ENCODE measurements around the gene ILF3.

Gene ILF3

DNA sequence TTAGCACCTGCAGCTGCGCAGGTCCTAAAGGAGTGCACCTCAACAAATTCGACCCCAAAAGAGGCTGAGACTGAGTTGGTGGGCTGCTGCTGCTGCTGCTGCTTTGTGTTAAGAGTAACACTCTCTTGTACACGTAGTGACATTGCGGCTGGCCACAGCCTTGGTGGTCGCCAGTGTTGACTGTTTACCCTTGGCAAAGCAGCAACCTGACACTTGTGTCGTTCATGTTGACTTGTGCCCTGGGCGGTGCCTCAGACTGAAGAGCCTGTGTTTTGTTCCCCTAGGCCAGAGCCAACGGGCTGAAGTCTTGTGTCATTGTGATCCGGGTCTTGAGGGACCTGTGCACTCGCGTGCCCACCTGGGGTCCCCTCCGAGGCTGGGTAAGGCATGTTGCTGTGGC, 24.7 kb downstream of the ILF3 start:
- no peak overlapping the region for H3K4me3 ChIP-seq (ENCODE audit: low read length)
- no peak overlapping the region for H2AK5ac ChIP-seq (ENCODE audit: low read length)
- H3K4me2 ChIP-seq (ENCODE audit: low read length) = no peak overlapping the region
- no peak overlapping the region for H3K56ac ChIP-seq (ENCODE audit: low read length)
- H4K5ac ChIP-seq (ENCODE audit: low read length) = no peak overlapping the region
- no peak overlapping the region for H2BK5ac ChIP-seq (ENCODE audit: low read length)
- H3K18ac ChIP-seq (ENCODE audit: low read length) = no peak overlapping the region
- no peak overlapping the region for H3K9ac ChIP-seq (ENCODE audit: low read length)
- no CpG with 5 or more reads among the region's 12 CpGs for WGBS (ENCODE audit: extremely low coverage, insufficient coverage, low lambda C conversion rate)
- H2BK120ac ChIP-seq (ENCODE audit: low read depth, low read length) = no peak overlapping the region
- peaks cover 71% of the 10 kb centered on the region for H3K79me2 ChIP-seq (ENCODE audit: control insufficient read depth, insufficient read depth, low read length)
- no peaks in the 10 kb centered on the region for H3K27me3 ChIP-seq (ENCODE audit: insufficient read depth, low read length, poor library complexity)
- no peak for DNase-seq
- H2BK15ac ChIP-seq (replicated peaks; ENCODE audit: low read depth) = no peak overlapping the region
- H4K8ac ChIP-seq (ENCODE audit: low read depth, low read length) = no peak overlapping the region
- no peak overlapping the region for H3K4ac ChIP-seq (ENCODE audit: low read depth, low read length)
- H3K23ac ChIP-seq (ENCODE audit: low read length) = no peak overlapping the region
- H3K27ac ChIP-seq (ENCODE audit: low read depth, low read length) = no peak overlapping the region
- peaks cover 64% of the 10 kb centered on the region for H3K36me3 ChIP-seq (ENCODE audit: control insufficient read depth, insufficient read depth, low read length)
- peaks cover 31% of the 10 kb centered on the region for H3K79me1 ChIP-seq (ENCODE audit: low read length)
- H3K4me1 ChIP-seq (ENCODE audit: control insufficient read depth, low read depth, low read length) = no peaks in the 10 kb centered on the region

DNA sequence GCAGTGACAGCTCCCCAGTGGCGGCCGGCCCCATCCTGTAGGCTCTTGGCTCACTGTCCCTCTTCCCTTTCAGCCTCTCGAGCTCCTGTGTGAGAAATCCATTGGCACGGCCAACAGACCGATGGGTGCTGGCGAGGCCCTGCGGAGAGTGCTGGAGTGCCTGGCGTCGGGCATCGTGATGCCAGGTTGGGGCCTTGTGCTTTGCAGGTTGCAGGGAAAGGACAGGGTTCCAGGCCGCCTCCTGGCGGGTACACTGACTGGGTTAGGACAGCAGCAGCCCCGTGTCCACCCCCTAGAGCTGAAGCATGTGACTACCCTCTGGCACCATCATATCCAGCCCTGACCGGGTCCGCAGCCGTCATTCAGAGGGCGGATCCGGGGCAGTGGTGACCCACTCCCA, 25.6 kb downstream of the ILF3 start:
- no peak overlapping the region for H4K5ac ChIP-seq (ENCODE audit: low read length)
- no peak overlapping the region for H3K23ac ChIP-seq (ENCODE audit: low read length)
- H3K4ac ChIP-seq (ENCODE audit: low read depth, low read length) = no peak overlapping the region
- no peak overlapping the region for H3K4me2 ChIP-seq (ENCODE audit: low read length)
- H3K56ac ChIP-seq (ENCODE audit: low read length) = no peak overlapping the region
- no peak overlapping the region for H3K27ac ChIP-seq (ENCODE audit: low read depth, low read length)
- no CpG with 5 or more reads among the region's 18 CpGs for WGBS (ENCODE audit: extremely low coverage, insufficient coverage, low lambda C conversion rate)
- H2BK15ac ChIP-seq (replicated peaks; ENCODE audit: low read depth) = no peak overlapping the region
- no peak overlapping the region for H3K4me3 ChIP-seq (ENCODE audit: low read length)
- no peak overlapping the region for H3K9ac ChIP-seq (ENCODE audit: low read length)
- no peak for DNase-seq
- H3K79me2 ChIP-seq (ENCODE audit: control insufficient read depth, insufficient read depth, low read length) = peaks cover 67% of the 10 kb centered on the region
- H3K36me3 ChIP-seq (ENCODE audit: control insufficient read depth, insufficient read depth, low read length) = peaks cover 65% of the 10 kb centered on the region
- H3K18ac ChIP-seq (ENCODE audit: low read length) = no peak overlapping the region
- H2BK120ac ChIP-seq (ENCODE audit: low read depth, low read length) = no peak overlapping the region
- H4K8ac ChIP-seq (ENCODE audit: low read depth, low read length) = no peak overlapping the region
- H3K4me1 ChIP-seq (ENCODE audit: control insufficient read depth, low read depth, low read length) = no peaks in the 10 kb centered on the region
- no peak overlapping the region for H2BK5ac ChIP-seq (ENCODE audit: low read length)
- H2AK5ac ChIP-seq (ENCODE audit: low read length) = no peak overlapping the region
- peaks cover 31% of the 10 kb centered on the region for H3K79me1 ChIP-seq (ENCODE audit: low read length)
- no peaks in the 10 kb centered on the region for H3K27me3 ChIP-seq (ENCODE audit: insufficient read depth, low read length, poor library complexity)

DNA sequence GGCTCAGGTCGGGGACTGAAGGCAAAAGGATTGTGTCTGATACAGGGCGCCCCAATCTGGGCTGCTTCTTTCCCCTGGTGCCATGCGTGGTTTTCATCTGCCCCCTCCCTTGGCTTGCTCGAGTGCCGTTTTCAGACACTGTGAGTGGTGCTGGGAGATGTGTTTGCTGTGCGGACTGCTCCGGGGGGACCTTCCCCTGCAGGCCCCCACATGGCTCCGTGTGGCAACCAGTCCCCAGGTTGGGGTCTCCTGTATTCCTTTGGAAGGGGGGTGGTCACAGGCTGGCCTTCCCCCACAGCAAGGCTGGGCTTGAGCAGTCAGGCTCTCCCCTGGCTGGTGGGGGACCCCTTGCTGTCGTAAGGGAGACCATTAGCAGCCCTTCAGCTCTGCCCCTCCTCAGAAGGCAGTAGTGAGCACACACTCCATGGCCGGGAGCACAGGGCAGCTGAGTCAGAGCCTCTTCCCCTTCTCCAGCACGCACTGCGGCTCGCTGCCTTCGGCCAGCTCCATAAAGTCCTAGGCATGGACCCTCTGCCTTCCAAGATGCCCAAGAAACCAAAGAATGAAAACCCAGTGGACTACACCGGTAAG, 26.5 kb downstream of the ILF3 start:
- Histone ChIP-seq H2BK5ac (ENCODE audit: low read length) (no peak overlapping the region), H3K18ac (ENCODE audit: low read length) (no peak overlapping the region), H3K4ac (ENCODE audit: low read depth, low read length) (no peak overlapping the region), H2BK120ac (ENCODE audit: low read depth, low read length) (no peak overlapping the region), H3K79me2 (ENCODE audit: control insufficient read depth, insufficient read depth, low read length) (peaks cover 65% of the 10 kb centered on the region), H3K27ac (ENCODE audit: low read depth, low read length) (no peak overlapping the region), H3K4me2 (ENCODE audit: low read length) (no peak overlapping the region), H3K36me3 (ENCODE audit: control insufficient read depth, insufficient read depth, low read length) (peaks cover 66% of the 10 kb centered on the region), H3K23ac (ENCODE audit: low read length) (no peak overlapping the region), H3K79me1 (ENCODE audit: low read length) (peaks cover 30% of the 10 kb centered on the region), H3K4me1 (ENCODE audit: control insufficient read depth, low read depth, low read length) (no peaks in the 10 kb centered on the region), H3K27me3 (ENCODE audit: insufficient read depth, low read length, poor library complexity) (no peaks in the 10 kb centered on the region), H3K4me3 (ENCODE audit: low read length) (no peak overlapping the region), H2AK5ac (ENCODE audit: low read length) (no peak overlapping the region), H3K9ac (ENCODE audit: low read length) (no peak overlapping the region), H3K56ac (ENCODE audit: low read length) (no peak overlapping the region), H2BK15ac (replicated peaks; ENCODE audit: low read depth) (no peak overlapping the region), H4K8ac (ENCODE audit: low read depth, low read length) (no peak overlapping the region), H4K5ac (ENCODE audit: low read length) (no peak overlapping the region)
- no peak for DNase-seq
- WGBS (ENCODE audit: extremely low coverage, insufficient coverage, low lambda C conversion rate) = no CpG with 5 or more reads among the region's 15 CpGs

DNA sequence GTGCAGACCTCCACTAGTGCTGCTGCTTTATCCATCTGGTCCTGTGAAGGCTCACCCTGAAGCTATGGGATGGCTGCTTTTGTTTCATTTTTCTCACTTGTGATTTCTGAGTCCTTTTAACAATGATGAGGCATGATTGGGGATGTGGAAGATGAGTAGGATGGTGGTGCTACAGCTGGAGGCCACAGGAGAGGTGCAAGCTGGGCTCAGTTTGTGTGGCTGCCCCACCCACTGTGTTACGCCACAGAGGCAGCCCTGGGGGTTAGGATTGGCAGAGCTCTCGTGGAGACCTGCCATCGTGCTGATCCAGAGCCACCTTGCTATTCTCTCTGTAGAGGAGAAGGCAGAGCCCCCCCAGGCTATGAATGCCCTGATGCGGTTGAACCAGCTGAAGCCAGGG, 27.5 kb downstream of the ILF3 start:
- no peak overlapping the region for H2BK15ac ChIP-seq (replicated peaks; ENCODE audit: low read depth)
- no peak overlapping the region for H3K4ac ChIP-seq (ENCODE audit: low read depth, low read length)
- no peak overlapping the region for H3K56ac ChIP-seq (ENCODE audit: low read length)
- H3K9ac ChIP-seq (ENCODE audit: low read length) = no peak overlapping the region
- no peak overlapping the region for H4K8ac ChIP-seq (ENCODE audit: low read depth, low read length)
- DNase-seq = no peak
- H3K27me3 ChIP-seq (ENCODE audit: insufficient read depth, low read length, poor library complexity) = no peaks in the 10 kb centered on the region
- peaks cover 36% of the 10 kb centered on the region for H3K79me1 ChIP-seq (ENCODE audit: low read length)
- no peaks in the 10 kb centered on the region for H3K4me1 ChIP-seq (ENCODE audit: control insufficient read depth, low read depth, low read length)
- no peak overlapping the region for H2BK120ac ChIP-seq (ENCODE audit: low read depth, low read length)
- peaks cover 68% of the 10 kb centered on the region for H3K79me2 ChIP-seq (ENCODE audit: control insufficient read depth, insufficient read depth, low read length)
- H3K4me2 ChIP-seq (ENCODE audit: low read length) = no peak overlapping the region
- H2AK5ac ChIP-seq (ENCODE audit: low read length) = no peak overlapping the region
- no peak overlapping the region for H3K4me3 ChIP-seq (ENCODE audit: low read length)
- WGBS (ENCODE audit: extremely low coverage, insufficient coverage, low lambda C conversion rate) = no CpG with 5 or more reads among the region's 4 CpGs
- H3K36me3 ChIP-seq (ENCODE audit: control insufficient read depth, insufficient read depth, low read length) = peaks cover 73% of the 10 kb centered on the region
- no peak overlapping the region for H3K23ac ChIP-seq (ENCODE audit: low read length)
- no peak overlapping the region for H3K18ac ChIP-seq (ENCODE audit: low read length)
- no peak overlapping the region for H4K5ac ChIP-seq (ENCODE audit: low read length)
- no peak overlapping the region for H2BK5ac ChIP-seq (ENCODE audit: low read length)
- H3K27ac ChIP-seq (ENCODE audit: low read depth, low read length) = no peak overlapping the region

DNA sequence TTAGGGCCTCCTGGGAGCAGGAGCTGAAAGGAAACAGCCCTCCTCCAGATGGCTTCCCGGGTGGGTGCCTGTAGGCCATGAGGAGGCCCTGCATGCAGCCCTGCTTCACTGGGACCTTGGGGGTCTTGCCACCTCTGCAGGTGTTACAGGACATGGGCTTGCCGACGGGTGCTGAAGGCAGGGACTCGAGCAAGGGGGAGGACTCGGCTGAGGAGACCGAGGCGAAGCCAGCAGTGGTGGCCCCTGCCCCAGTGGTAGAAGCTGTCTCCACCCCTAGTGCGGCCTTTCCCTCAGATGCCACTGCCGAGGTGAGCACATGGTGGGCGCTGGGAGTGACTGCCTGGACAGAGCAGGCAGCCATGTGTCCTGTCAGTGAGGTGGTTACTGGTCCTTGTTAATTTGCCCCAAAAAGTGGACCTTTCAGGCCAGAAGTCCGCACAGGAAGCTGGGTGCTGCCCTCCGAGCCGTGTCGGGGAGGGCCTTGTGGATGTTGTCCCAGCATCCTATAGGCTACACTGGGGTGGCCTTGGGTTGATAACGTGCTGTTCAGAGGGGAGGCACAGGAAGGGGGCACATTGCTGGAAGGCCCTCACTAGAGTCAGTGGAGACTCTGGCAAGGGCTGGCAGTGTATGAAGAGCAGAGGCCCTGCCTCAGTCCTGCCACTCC, 28.4 kb downstream of the ILF3 start:
- no peak overlapping the region for H2BK15ac ChIP-seq (replicated peaks; ENCODE audit: low read depth)
- H3K18ac ChIP-seq (ENCODE audit: low read length) = no peak overlapping the region
- H3K23ac ChIP-seq (ENCODE audit: low read length) = no peak overlapping the region
- no peak overlapping the region for H4K8ac ChIP-seq (ENCODE audit: low read depth, low read length)
- peaks cover 73% of the 10 kb centered on the region for H3K36me3 ChIP-seq (ENCODE audit: control insufficient read depth, insufficient read depth, low read length)
- H3K9ac ChIP-seq (ENCODE audit: low read length) = no peak overlapping the region
- H3K56ac ChIP-seq (ENCODE audit: low read length) = no peak overlapping the region
- no CpG with 5 or more reads among the region's 15 CpGs for WGBS (ENCODE audit: extremely low coverage, insufficient coverage, low lambda C conversion rate)
- H2BK120ac ChIP-seq (ENCODE audit: low read depth, low read length) = no peak overlapping the region
- peaks cover 63% of the 10 kb centered on the region for H3K79me2 ChIP-seq (ENCODE audit: control insufficient read depth, insufficient read depth, low read length)
- H3K27ac ChIP-seq (ENCODE audit: low read depth, low read length) = no peak overlapping the region
- H3K4me2 ChIP-seq (ENCODE audit: low read length) = no peak overlapping the region
- no peaks in the 10 kb centered on the region for H3K27me3 ChIP-seq (ENCODE audit: insufficient read depth, low read length, poor library complexity)
- H3K4ac ChIP-seq (ENCODE audit: low read depth, low read length) = no peak overlapping the region
- H4K5ac ChIP-seq (ENCODE audit: low read length) = no peak overlapping the region
- no peak for DNase-seq
- H2AK5ac ChIP-seq (ENCODE audit: low read length) = no peak overlapping the region
- peaks cover 35% of the 10 kb centered on the region for H3K79me1 ChIP-seq (ENCODE audit: low read length)
- no peak overlapping the region for H3K4me3 ChIP-seq (ENCODE audit: low read length)
- no peak overlapping the region for H2BK5ac ChIP-seq (ENCODE audit: low read length)
- H3K4me1 ChIP-seq (ENCODE audit: control insufficient read depth, low read depth, low read length) = no peaks in the 10 kb centered on the region

DNA sequence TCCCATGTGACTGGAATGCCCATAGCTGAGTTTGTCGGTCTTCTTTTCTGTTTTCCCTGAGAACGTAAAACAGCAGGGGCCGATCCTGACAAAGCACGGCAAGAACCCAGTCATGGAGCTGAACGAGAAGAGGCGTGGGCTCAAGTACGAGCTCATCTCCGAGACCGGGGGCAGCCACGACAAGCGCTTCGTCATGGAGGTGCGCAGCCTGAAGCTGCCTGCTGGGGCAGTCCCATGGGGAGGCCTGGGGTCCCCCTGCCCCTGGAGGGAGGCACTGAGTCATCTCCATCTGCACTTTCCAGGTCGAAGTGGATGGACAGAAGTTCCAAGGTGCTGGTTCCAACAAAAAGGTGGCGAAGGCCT, 28.9 kb downstream of the ILF3 start:
- Histone ChIP-seq H3K79me2 (ENCODE audit: control insufficient read depth, insufficient read depth, low read length) (peaks cover 57% of the 10 kb centered on the region), H4K8ac (ENCODE audit: low read depth, low read length) (no peak overlapping the region), H2BK15ac (replicated peaks; ENCODE audit: low read depth) (no peak overlapping the region), H2AK5ac (ENCODE audit: low read length) (no peak overlapping the region), H2BK120ac (ENCODE audit: low read depth, low read length) (no peak overlapping the region), H3K27ac (ENCODE audit: low read depth, low read length) (no peak overlapping the region), H3K4ac (ENCODE audit: low read depth, low read length) (no peak overlapping the region), H3K4me3 (ENCODE audit: low read length) (no peak overlapping the region), H3K79me1 (ENCODE audit: low read length) (peaks cover 36% of the 10 kb centered on the region), H3K56ac (ENCODE audit: low read length) (no peak overlapping the region), H3K4me2 (ENCODE audit: low read length) (no peak overlapping the region), H2BK5ac (ENCODE audit: low read length) (no peak overlapping the region), H3K4me1 (ENCODE audit: control insufficient read depth, low read depth, low read length) (no peaks in the 10 kb centered on the region), H3K23ac (ENCODE audit: low read length) (no peak overlapping the region), H3K9ac (ENCODE audit: low read length) (no peak overlapping the region), H3K36me3 (ENCODE audit: control insufficient read depth, insufficient read depth, low read length) (peaks cover 74% of the 10 kb centered on the region), H4K5ac (ENCODE audit: low read length) (no peak overlapping the region), H3K27me3 (ENCODE audit: insufficient read depth, low read length, poor library complexity) (no peaks in the 10 kb centered on the region), H3K18ac (ENCODE audit: low read length) (no peak overlapping the region)
- WGBS (ENCODE audit: extremely low coverage, insufficient coverage, low lambda C conversion rate) = no CpG with 5 or more reads among the region's 15 CpGs
- DNase-seq = peak; percentile 30
